RWPE2 (cell line): ENCODE data around the gene MYH16.
A peak's percentile ranks its signal among the peaks of the same experiment; 100 is the strongest.

Experiments
- ATAC-seq: fragments of 200-7000 bp; cut with Tn5 transposase; 3 replicates; pipeline ENCODE4 v1.9.1; 2021; ENCODE audit warnings: low read depth
- DNase-seq: peaks from one replicate; pipeline ENCODE4 v3.0.0-alpha.2; 2020; ENCODE audit warnings: low spot score
- H3K27ac ChIP-seq: fragments of 450-650 bp; 2 replicates; pipeline ENCODE4 v1.5.1; 2017; ENCODE audit warnings: mild to moderate bottlenecking; ENCODE audit not compliant: poor library complexity, severe bottlenecking
- H3K27me3 ChIP-seq: fragments of 250-450 bp; sonication (Bioruptor Pico); 2 replicates; pipeline ENCODE4 v1.5.1; 2021; ENCODE audit warnings: mild to moderate bottlenecking, moderate library complexity; ENCODE audit not compliant: insufficient read depth, poor library complexity, severe bottlenecking
- H3K36me3 ChIP-seq: fragments of 250-450 bp; sonication (Bioruptor Pico); 2 replicates; pipeline ENCODE4 v1.5.1; 2020; ENCODE audit warnings: low read depth, mild to moderate bottlenecking, moderate library complexity
- H3K4me1 ChIP-seq: fragments of 250-450 bp; sonication (Bioruptor Pico); 2 replicates; pipeline ENCODE4 v1.5.1; 2021; ENCODE audit warnings: mild to moderate bottlenecking, moderate library complexity; ENCODE audit not compliant: insufficient read depth, poor library complexity, severe bottlenecking
- H3K4me3 ChIP-seq: fragments of 250-450 bp; sonication (Bioruptor Pico); 2 replicates; pipeline ENCODE4 v1.5.1; 2021; ENCODE audit warnings: mild to moderate bottlenecking, moderate library complexity; ENCODE audit not compliant: severe bottlenecking
- H3K9me3 ChIP-seq: fragments of 250-450 bp; sonication (Bioruptor Pico); 2 replicates; pipeline ENCODE4 v1.5.1; 2021; ENCODE audit warnings: mild to moderate bottlenecking, moderate library complexity; ENCODE audit not compliant: severe bottlenecking
- TF ChIP-seq, protein P1 (sequence below): fragments of 450-650 bp; IDR thresholded peaks from one replicate; pipeline ENCODE4 v1.5.1; 2017; ENCODE audit warnings: mild to moderate bottlenecking, moderate library complexity; ENCODE audit not compliant: poor library complexity, severe bottlenecking

MYH16 gene

DNA sequence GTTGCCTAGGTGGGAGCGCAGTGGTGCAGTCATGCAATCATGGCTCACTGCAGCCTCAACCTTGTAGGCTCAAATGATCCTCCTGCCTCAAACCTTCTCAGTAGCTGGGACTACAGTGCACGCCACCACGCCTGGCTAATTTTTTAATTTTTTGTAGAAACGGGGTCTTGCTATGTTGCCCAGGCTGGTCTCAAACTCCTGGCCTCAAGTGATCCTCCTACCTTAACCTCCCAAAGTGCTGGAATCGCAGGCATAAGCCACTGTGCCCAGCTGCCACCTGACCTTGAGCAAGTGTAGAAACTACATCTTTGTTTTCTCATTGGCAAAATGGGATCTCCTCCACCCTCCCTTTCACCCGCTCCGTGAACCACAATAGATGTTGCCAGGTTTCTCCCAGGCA is 15.0 kb upstream of the MYH16 start:
- TF ChIP-seq, protein P1, sequence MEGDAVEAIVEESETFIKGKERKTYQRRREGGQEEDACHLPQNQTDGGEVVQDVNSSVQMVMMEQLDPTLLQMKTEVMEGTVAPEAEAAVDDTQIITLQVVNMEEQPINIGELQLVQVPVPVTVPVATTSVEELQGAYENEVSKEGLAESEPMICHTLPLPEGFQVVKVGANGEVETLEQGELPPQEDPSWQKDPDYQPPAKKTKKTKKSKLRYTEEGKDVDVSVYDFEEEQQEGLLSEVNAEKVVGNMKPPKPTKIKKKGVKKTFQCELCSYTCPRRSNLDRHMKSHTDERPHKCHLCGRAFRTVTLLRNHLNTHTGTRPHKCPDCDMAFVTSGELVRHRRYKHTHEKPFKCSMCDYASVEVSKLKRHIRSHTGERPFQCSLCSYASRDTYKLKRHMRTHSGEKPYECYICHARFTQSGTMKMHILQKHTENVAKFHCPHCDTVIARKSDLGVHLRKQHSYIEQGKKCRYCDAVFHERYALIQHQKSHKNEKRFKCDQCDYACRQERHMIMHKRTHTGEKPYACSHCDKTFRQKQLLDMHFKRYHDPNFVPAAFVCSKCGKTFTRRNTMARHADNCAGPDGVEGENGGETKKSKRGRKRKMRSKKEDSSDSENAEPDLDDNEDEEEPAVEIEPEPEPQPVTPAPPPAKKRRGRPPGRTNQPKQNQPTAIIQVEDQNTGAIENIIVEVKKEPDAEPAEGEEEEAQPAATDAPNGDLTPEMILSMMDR = no peak
- no peaks in the 10 kb centered on the region for H3K9me3 ChIP-seq
- H3K27ac ChIP-seq = no peak overlapping the region
- ATAC-seq = no peak
- no peaks in the 10 kb centered on the region for H3K36me3 ChIP-seq
- DNase-seq = no peak
- no peaks in the 10 kb centered on the region for H3K27me3 ChIP-seq
- peaks cover 6% of the 10 kb centered on the region for H3K4me1 ChIP-seq
- H3K4me3 ChIP-seq = no peak overlapping the region

DNA sequence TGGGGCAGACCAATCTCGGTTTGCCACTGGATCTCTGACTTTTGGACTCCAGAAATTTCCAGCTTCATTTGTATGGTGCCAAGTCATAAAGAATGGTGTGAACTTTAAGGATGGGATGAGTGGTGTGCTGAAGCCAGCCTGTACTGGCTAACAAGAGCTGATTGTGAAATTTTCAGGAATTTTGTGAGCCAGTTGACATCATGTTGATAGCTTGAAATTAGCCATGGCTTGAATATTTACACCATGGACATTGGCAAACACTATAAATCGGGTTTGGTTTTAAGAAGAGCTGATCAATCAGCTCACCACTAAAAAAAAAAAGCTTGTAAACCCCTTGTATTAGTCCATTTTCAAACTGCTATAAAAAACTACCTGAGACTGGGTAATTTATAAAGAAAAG is 14.1 kb upstream of the MYH16 start:
- TF ChIP-seq, protein P1 = no peak

GRCh38 chr7:99260395-99260794 is 12.2 kb upstream of the MYH16 start:
- H3K9me3 ChIP-seq = no peaks in the 10 kb centered on the region
- H3K4me3 ChIP-seq = no peak overlapping the region
- no peaks in the 10 kb centered on the region for H3K4me1 ChIP-seq
- no peaks in the 10 kb centered on the region for H3K27me3 ChIP-seq
- H3K36me3 ChIP-seq = no peaks in the 10 kb centered on the region
- no peak for ATAC-seq
- no peak overlapping the region for H3K27ac ChIP-seq
- TF ChIP-seq, protein P1 = no peak
- no peak for DNase-seq

More for the DNA sequence above, 14.1 kb upstream of the MYH16 start:
- Histone ChIP-seq H3K4me3 (no peak overlapping the region), H3K27me3 (no peaks in the 10 kb centered on the region), H3K9me3 (no peaks in the 10 kb centered on the region), H3K36me3 (no peaks in the 10 kb centered on the region), H3K4me1 (peaks cover 6% of the 10 kb centered on the region), H3K27ac (no peak overlapping the region)
- ATAC-seq (no peak), DNase-seq (no peak)

DNA sequence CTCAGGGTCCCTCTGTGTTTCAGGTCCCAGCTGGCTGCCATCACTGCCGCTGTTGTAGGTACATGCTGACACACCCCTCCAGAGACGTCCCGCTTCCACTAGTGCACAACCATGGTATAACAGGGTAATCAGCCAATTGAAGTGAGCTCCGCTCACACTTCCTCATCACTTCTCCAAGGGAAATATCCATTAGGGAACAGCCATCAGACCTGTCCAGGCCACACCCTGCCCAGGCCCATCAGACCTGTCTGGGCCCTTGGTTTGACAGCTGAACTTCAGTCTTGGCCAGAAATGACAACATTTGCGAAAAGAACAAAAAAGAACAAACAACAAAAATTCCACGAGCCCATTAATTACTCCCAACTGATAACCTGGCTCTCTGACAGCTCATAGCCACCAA is 11.0 kb upstream of the MYH16 start:
- ATAC-seq (no peak), DNase-seq (no peak)
- Histone ChIP-seq H3K4me1 (no peaks in the 10 kb centered on the region), H3K9me3 (no peaks in the 10 kb centered on the region), H3K36me3 (no peaks in the 10 kb centered on the region), H3K4me3 (no peak overlapping the region), H3K27ac (no peak overlapping the region), H3K27me3 (no peaks in the 10 kb centered on the region)
- TF ChIP-seq, protein P1 = no peak

DNA sequence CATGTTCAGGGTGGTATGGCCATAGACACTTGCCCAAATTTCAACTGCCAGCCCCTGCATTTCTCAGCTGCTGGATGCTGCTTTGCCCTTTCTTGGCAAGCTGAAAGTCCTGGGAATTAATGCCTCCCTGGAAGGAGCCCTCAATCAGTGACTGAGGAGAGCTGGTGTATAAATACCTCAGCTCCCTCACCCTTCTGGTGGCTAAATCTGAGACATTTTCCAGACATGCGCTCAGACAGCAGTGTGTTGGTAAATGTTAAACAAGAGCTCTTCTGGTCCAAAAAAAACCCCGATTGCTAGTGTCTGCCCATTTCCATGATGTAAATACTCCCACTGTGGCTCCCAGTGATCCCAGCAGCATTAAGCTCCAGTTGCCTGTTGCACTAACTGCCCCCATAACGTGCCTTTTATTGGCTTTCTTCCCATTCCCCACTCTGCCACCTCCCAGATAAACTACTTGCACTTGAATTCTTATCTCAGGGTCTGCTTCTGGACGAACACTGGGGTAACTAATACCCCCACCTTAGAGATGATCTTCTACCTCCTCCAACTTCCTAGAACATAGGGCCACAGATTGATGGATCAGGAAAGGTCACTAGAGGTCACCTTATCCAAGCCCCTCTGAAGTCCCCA is 6.7 kb upstream of the MYH16 start:
- Histone ChIP-seq H3K27ac (peak overlapping the region; percentile 95), H3K4me3 (no peak overlapping the region), H3K36me3 (no peaks in the 10 kb centered on the region), H3K9me3 (no peaks in the 10 kb centered on the region), H3K4me1 (peaks cover 21% of the 10 kb centered on the region), H3K27me3 (no peaks in the 10 kb centered on the region)
- no peak for ATAC-seq
- DNase-seq = no peak
- TF ChIP-seq, protein P1 = no peak
